Stimulated activated CD4-positive, alpha-beta T cell treated with anti-CD3 and anti-CD28 coated beads, Interleukin-1b, Interleukin-23, amount 100 ng/mL, for 24 hours (primary cell): ENCODE data around the gene HOMER1.

Source experiments
- DNase-seq, 4 experiments: peaks; one replicate each; pipeline ENCODE4 v3.0.0-alpha.2; 2020; ENCODE audit warnings: low read depth in 4 of 4, low spot score in 1 of 4

HOMER1 gene

GRCh38 chr5:79329453-79329852, 184.5 kb downstream of the HOMER1 start:
- no peak for DNase-seq
